B cell (primary cell): ENCODE results near the gene IFNA16. TPM values are rescaled to one million over a fixed set of nuclear protein-coding genes. Genes with fewer than 3 reads are reported as not detected.
"Not testable (repeated sequence)": the region's sequence is repeated elsewhere in the genome, so short reads cannot be mapped to it uniquely, and the experiment has no call there.

ENCODE experiments used
- ATAC-seq: fragments of 200-7000 bp; cut with Tn5 transposase; one replicate; pipeline ENCODE4 v1.10.0; 2021; ENCODE audit warnings: low read depth, mild to moderate bottlenecking, moderate number of reproducible peaks, moderate library complexity
- CTCF ChIA-PET: fragments of 350-600 bp; sonication (Branson Sonifier 250); formaldehyde crosslinking; loops from one replicate; lab custom pipeline; 2021; ENCODE audit warnings: antibody characterized with exemption, inconsistent platforms; lab: Charles Lee
- POLR2A ChIA-PET: fragments of 350-600 bp; sonication (Branson Sonifier 250); formaldehyde crosslinking; loops from one replicate; lab custom pipeline; 2021; ENCODE audit warnings: antibody characterized with exemption; lab: Charles Lee
- DNase-seq: peaks from one replicate; pipeline ENCODE4 v3.0.0; 2013
- H2AFZ ChIP-seq: 2 replicates; pipeline ENCODE4 v1.6.1; 2012; ENCODE audit warnings: mild to moderate bottlenecking, low read depth, low read length; ENCODE audit not compliant: insufficient read depth, poor library complexity, severe bottlenecking
- H3K27ac ChIP-seq, 2 donors: 1 replicate in 1 of 2; 2 replicates in 1 of 2; pipeline ENCODE4 v1.5.1; 2012 to 2013; ENCODE audit warnings: low read length in 2 of 2, mild to moderate bottlenecking in 2 of 2, moderate library complexity in 1 of 2
- H3K27me3 ChIP-seq, 4 experiments: fragments of 200-600 bp in 1 of 4; sonication (generic) in 1 of 4; replicated peaks in 1 of 4; 1 replicate in 2 of 4; 2 replicates in 2 of 4; pipeline versions ENCODE4 v1.6.1 to v1.7.0; 2013 to 2016; ENCODE audit warnings: low read length in 3 of 4, mild to moderate bottlenecking in 2 of 4, mixed read lengths in 1 of 4, moderate library complexity in 1 of 4; ENCODE audit not compliant: insufficient read depth in 4 of 4, control insufficient read depth in 3 of 4; ENCODE audit errors: control extremely low read depth in 1 of 4
- H3K36me3 ChIP-seq, 2 experiments: replicated peaks in 1 of 2; 1 replicate in 1 of 2; 2 replicates in 1 of 2; pipeline versions ENCODE4 v1.6.1 to v1.7.1; 2013; ENCODE audit warnings: low read length in 1 of 2; ENCODE audit not compliant: insufficient read depth in 2 of 2, control insufficient read depth in 1 of 2; ENCODE audit errors: control extremely low read depth in 1 of 2, extremely low read depth in 1 of 2
- H3K4me1 ChIP-seq, 2 donors: fragments of 200-600 bp in 1 of 2; sonication (generic) in 1 of 2; 1 replicate in 1 of 2; 2 replicates in 1 of 2; pipeline versions ENCODE4 v1.5.1 to v1.6.1; 2013 to 2017; ENCODE audit warnings: low read length in 2 of 2; ENCODE audit not compliant: control insufficient read depth in 2 of 2, insufficient read depth in 2 of 2
- H3K4me2 ChIP-seq: replicated peaks from 2 replicates; pipeline ENCODE3; 2012; ENCODE audit warnings: mild to moderate bottlenecking, low read depth, low read length; ENCODE audit not compliant: poor library complexity, severe bottlenecking
- H3K4me3 ChIP-seq, 5 experiments: fragments of 200-600 bp in 1 of 5; sonication (generic) in 1 of 5; 1 replicate in 3 of 5; 2 replicates in 2 of 5; pipeline versions ENCODE4 v1.5.1 to v1.7.0; 2011 to 2016; ENCODE audit warnings: low read length in 4 of 5, mild to moderate bottlenecking in 4 of 5, low read depth in 2 of 5, control low read depth in 1 of 5, moderate library complexity in 1 of 5; ENCODE audit not compliant: insufficient read depth in 1 of 5; ENCODE audit errors: control extremely low read depth in 1 of 5, extremely low read depth in 1 of 5
- H3K79me2 ChIP-seq: fragments of 200-600 bp; sonication (generic); one replicate; pipeline ENCODE4 v1.6.0; 2016; ENCODE audit warnings: low read length; ENCODE audit not compliant: control insufficient read depth, insufficient read depth
- H3K9ac ChIP-seq: fragments of 200-600 bp; sonication (generic); 2 replicates; pipeline ENCODE4 v1.6.1; 2017; ENCODE audit warnings: mild to moderate bottlenecking, low read length, moderate library complexity
- H3K9me3 ChIP-seq, 3 donors: one replicate each; pipeline versions ENCODE4 v1.6.1 to v1.7.1; 2013; ENCODE audit warnings: low read length in 2 of 3; ENCODE audit not compliant: control insufficient read depth in 2 of 3, insufficient read depth in 1 of 3; ENCODE audit errors: control extremely low read depth in 1 of 3
- H4K20me1 ChIP-seq: 2 replicates; pipeline ENCODE4 v1.6.0; 2012; ENCODE audit warnings: mild to moderate bottlenecking, low read length; ENCODE audit not compliant: insufficient read depth, control insufficient read depth, poor library complexity, severe bottlenecking
- H3K27ac Mint-ChIP-seq: one replicate; pipeline ENCODE4 v1.8.0; 2021; ENCODE audit warnings: mixed read lengths
- H3K27me3 Mint-ChIP-seq: one replicate; pipeline ENCODE4 v1.8.0; 2021; ENCODE audit warnings: mixed read lengths
- H3K4me1 Mint-ChIP-seq: one replicate; pipeline ENCODE4 v1.8.0; 2021; ENCODE audit warnings: mixed read lengths
- H3K4me3 Mint-ChIP-seq: one replicate; pipeline ENCODE4 v1.8.0; 2021; ENCODE audit warnings: mixed read lengths
- H3K9me3 Mint-ChIP-seq: one replicate; pipeline ENCODE4 v1.8.0; 2022; ENCODE audit warnings: mixed read lengths; ENCODE audit not compliant: insufficient read depth
- EZH2 ChIP-seq: IDR thresholded peaks from 2 replicates; pipeline ENCODE4 v1.6.1; 2012; ENCODE audit warnings: borderline replicate concordance, low read depth, mild to moderate bottlenecking, moderate library complexity, low read length; ENCODE audit not compliant: insufficient read depth, poor library complexity, severe bottlenecking
- WGBS: methylation state at CpG from one replicate; pipeline ENCODE4 v1.1.5; 2013; ENCODE audit warnings: missing lambda C conversion rate; ENCODE audit not compliant: insufficient coverage; 5-methylcytosine and 5-hydroxymethylcytosine counted together
- intact Hi-C: fragments of 100-400 bp; cut with micrococcal nuclease; formaldehyde crosslinking; loops from one replicate; pipeline ENCODE4 v1.10.0; 2022
- polyA plus RNA-seq: library from polyadenylated mRNA; depleted of rRNA; stranded (reverse); fragments of >200 nt; gene quantifications from 2 replicates; pipeline ENCODE4 v1.2.3, GENCODE V29; 2012
- total RNA-seq, 2 donors: library from RNA; stranded (reverse); fragments of 120-200 nt in 1 of 2; gene quantifications; 1 replicate in 1 of 2; 2 replicates in 1 of 2; pipeline versions ENCODE4 v1.2.3 to v1.2.4, GENCODE V29; 2013 to 2022
- TF ChIP-seq, protein P1 (sequence below): fragments of 200-600 bp; IDR thresholded peaks from one replicate; pipeline ENCODE4 v1.8.0; 2022; ENCODE audit warnings: antibody characterized with exemption, mild to moderate bottlenecking

IFNA16 gene
- total and polyA plus RNA-seq, 2 donors (not counting 1 experiment from before 2014, with no cell fraction given), result not detected

DNA sequence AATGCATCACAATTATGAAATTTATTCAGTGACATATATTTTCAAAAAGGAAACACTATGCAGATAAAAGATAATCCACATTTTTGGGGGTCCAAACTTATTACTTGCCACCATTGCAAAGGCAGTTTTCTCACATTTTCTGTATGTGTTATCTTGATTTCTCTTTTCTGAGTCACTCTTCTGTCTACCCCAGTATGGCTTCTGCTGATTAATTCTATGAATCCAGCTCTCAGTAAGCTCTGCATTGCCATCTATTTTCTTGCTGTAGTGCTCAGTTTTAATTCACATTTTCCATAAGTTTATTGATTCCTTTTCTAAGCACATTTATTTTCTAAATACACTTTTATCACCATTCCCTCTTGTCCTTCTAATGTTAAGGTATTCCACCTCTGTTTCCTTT, 11.9 kb downstream of the IFNA16 start:
- intact Hi-C loops, result no loop called here
- peaks cover 23% of the 10 kb centered on the region for H3K27me3 Mint-ChIP-seq
- no peaks in the 10 kb centered on the region for H3K9me3 Mint-ChIP-seq
- Histone ChIP-seq H3K9ac (no peak overlapping the region), H2AFZ (no peak overlapping the region), H3K36me3 (no peaks in the 10 kb centered on the region), H3K4me1 (no peaks in the 10 kb centered on the region), H4K20me1 (no peaks in the 10 kb centered on the region), H3K4me2 (no peak overlapping the region), H3K27ac (no peak overlapping the region), H3K27me3 (peaks cover 0 to under 1% (median 0%) of the 10 kb centered on the region in 4 experiments), H3K9me3 (no peaks in the 10 kb centered on the region), H3K4me3 (no peak overlapping the region), H3K79me2 (no peaks in the 10 kb centered on the region)
- H3K4me1 Mint-ChIP-seq, result no peaks in the 10 kb centered on the region
- no peak overlapping the region for H3K4me3 Mint-ChIP-seq
- DNase-seq (no peak), ATAC-seq (no peak)
- ChIA-PET CTCF (no interaction called here), POLR2A (no interaction called here)
- TF ChIP-seq EZH2, result no peak
- TF ChIP-seq, protein P1, sequence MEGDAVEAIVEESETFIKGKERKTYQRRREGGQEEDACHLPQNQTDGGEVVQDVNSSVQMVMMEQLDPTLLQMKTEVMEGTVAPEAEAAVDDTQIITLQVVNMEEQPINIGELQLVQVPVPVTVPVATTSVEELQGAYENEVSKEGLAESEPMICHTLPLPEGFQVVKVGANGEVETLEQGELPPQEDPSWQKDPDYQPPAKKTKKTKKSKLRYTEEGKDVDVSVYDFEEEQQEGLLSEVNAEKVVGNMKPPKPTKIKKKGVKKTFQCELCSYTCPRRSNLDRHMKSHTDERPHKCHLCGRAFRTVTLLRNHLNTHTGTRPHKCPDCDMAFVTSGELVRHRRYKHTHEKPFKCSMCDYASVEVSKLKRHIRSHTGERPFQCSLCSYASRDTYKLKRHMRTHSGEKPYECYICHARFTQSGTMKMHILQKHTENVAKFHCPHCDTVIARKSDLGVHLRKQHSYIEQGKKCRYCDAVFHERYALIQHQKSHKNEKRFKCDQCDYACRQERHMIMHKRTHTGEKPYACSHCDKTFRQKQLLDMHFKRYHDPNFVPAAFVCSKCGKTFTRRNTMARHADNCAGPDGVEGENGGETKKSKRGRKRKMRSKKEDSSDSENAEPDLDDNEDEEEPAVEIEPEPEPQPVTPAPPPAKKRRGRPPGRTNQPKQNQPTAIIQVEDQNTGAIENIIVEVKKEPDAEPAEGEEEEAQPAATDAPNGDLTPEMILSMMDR, result no peak
- H3K27ac Mint-ChIP-seq, result no peak overlapping the region

DNA sequence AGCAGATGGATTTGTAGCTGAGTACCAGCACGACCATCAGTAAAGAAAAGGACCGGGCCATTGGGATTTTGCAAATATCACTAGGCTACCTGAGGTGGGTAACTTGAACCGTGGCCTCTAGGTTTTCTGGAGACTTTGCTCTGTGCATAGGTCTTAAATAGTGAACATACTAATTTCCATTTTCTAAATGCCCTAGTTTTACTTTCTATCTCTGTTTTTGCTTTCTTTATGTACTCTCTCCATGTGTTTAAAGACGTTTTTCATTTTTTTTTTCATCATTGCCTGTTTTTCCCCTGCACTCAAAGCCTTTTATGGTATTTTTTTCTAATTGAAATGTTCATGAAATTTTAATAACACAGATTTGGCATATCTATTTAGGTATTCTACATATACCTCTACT, 15.0 kb downstream of the IFNA16 start, which contains the start of gene IFNA7:
Gene IFNA7 (minus strand): TSS at position 101 of the 400 bp plus-strand sequence. CDS start 40 bp downstream, at position 61.
- H3K79me2 ChIP-seq, H3K4me1 ChIP-seq, H3K9me3 ChIP-seq, H3K27ac Mint-ChIP-seq, H3K27me3 ChIP-seq, ATAC-seq, POLR2A ChIA-PET, H3K4me3 ChIP-seq, H4K20me1 ChIP-seq, H3K36me3 ChIP-seq, intact Hi-C loops, H3K9me3 Mint-ChIP-seq, H2AFZ ChIP-seq, H3K9ac ChIP-seq, H3K4me1 Mint-ChIP-seq, H3K4me3 Mint-ChIP-seq, H3K4me2 ChIP-seq, DNase-seq, H3K27ac ChIP-seq: not testable (repeated sequence)
- WGBS, result 94% methylated on average over 2 of the region's 4 CpGs
- CTCF ChIA-PET, result interaction anchor here (1.5 kb wide), 1 partner anchor 19 kb away, joined by 4 read pairs; no protein-coding TSS in a partner anchor
- peaks cover 31% of the 10 kb centered on the region for H3K27me3 Mint-ChIP-seq
